CD8-positive, alpha-beta memory T cell (primary cell): ENCODE measurements around the gene PNPLA8. TPM values are rescaled to one million over a fixed set of nuclear protein-coding genes. Genes with fewer than 3 reads are reported as not detected.

Experiments used
- CTCF ChIA-PET: fragments of 350-600 bp; sonication (Branson Sonifier 250); formaldehyde crosslinking; loops from one replicate; lab custom pipeline; 2021; ENCODE audit warnings: antibody characterized with exemption; lab: Charles Lee
- POLR2A ChIA-PET: fragments of 350-600 bp; sonication (Branson Sonifier 250); formaldehyde crosslinking; loops from one replicate; lab custom pipeline; 2021; ENCODE audit warnings: antibody characterized with exemption; lab: Charles Lee
- DNase-seq, 5 donors: peaks; one replicate each; pipeline versions ENCODE4 v3.0.0 to v3.0.0-alpha.2; 2020 to 2022; ENCODE audit warnings: mixed read lengths in 1 of 5
- H3K27ac ChIP-seq: one replicate; pipeline ENCODE4 v1.7.0; 2013; ENCODE audit warnings: low read depth, mild to moderate bottlenecking, low read length, moderate library complexity
- H3K27me3 ChIP-seq: 2 replicates; pipeline ENCODE4 v1.7.0; 2013; ENCODE audit warnings: low read length, mild to moderate bottlenecking; ENCODE audit not compliant: insufficient read depth, poor library complexity, severe bottlenecking
- H3K36me3 ChIP-seq: 2 replicates; pipeline ENCODE4 v1.7.0; 2013; ENCODE audit warnings: mild to moderate bottlenecking, low read length, moderate library complexity; ENCODE audit not compliant: insufficient read depth
- H3K4me1 ChIP-seq: 2 replicates; pipeline ENCODE4 v1.7.0; 2013; ENCODE audit warnings: mild to moderate bottlenecking, low read length, moderate library complexity; ENCODE audit not compliant: insufficient read depth
- H3K4me3 ChIP-seq: 2 replicates; pipeline ENCODE4 v1.7.0; 2013; ENCODE audit warnings: mild to moderate bottlenecking, low read length
- H3K9me3 ChIP-seq: 2 replicates; pipeline ENCODE4 v1.7.0; 2013; ENCODE audit warnings: mild to moderate bottlenecking, low read length
- H3K27ac Mint-ChIP-seq, 8 donors: one replicate each; pipeline ENCODE4 v1.8.0; 2020 to 2021; ENCODE audit warnings: mixed read lengths in 8 of 8, mild to moderate bottlenecking in 6 of 8, inconsistent platforms in 3 of 8, moderate library complexity in 3 of 8
- H3K27me3 Mint-ChIP-seq, 2 donors: one replicate each; pipeline ENCODE4 v1.8.0; 2020 to 2021; ENCODE audit warnings: mixed read lengths in 2 of 2, mild to moderate bottlenecking in 1 of 2, moderate library complexity in 1 of 2
- H3K36me3 Mint-ChIP-seq, 3 donors: one replicate each; pipeline ENCODE4 v1.8.0; 2020 to 2021; ENCODE audit warnings: mixed read lengths in 3 of 3, inconsistent platforms in 1 of 3, mild to moderate bottlenecking in 1 of 3
- H3K4me1 Mint-ChIP-seq, 3 donors: one replicate each; pipeline ENCODE4 v1.8.0; 2020 to 2021; ENCODE audit warnings: mixed read lengths in 3 of 3, inconsistent platforms in 1 of 3, mild to moderate bottlenecking in 1 of 3
- H3K4me3 Mint-ChIP-seq, 7 donors: one replicate each; pipeline ENCODE4 v1.8.0; 2020 to 2021; ENCODE audit warnings: mixed read lengths in 7 of 7, mild to moderate bottlenecking in 6 of 7, moderate library complexity in 4 of 7, inconsistent platforms in 2 of 7
- H3K9me3 Mint-ChIP-seq, 5 donors: one replicate each; pipeline ENCODE4 v1.8.0; 2020 to 2022; ENCODE audit warnings: mixed read lengths in 5 of 5, mild to moderate bottlenecking in 3 of 5, moderate library complexity in 2 of 5, inconsistent platforms in 1 of 5
- polyA plus RNA-seq: library from polyadenylated mRNA; unstranded; fragments of 300-500 nt; fragmentation: Illumina TruSeq; gene quantifications from one replicate; pipeline ENCODE4 v1.2.3, GENCODE V29; 2021
- total RNA-seq, 2 experiments: library from RNA; stranded (reverse); gene quantifications; one replicate each; pipeline ENCODE4 v1.2.3, GENCODE V29; 2021

PNPLA8 gene
- total and polyA plus RNA-seq, 3 experiments from 2014 or later, result 16.3 to 29.7 (median 17.9) TPM

DNA sequence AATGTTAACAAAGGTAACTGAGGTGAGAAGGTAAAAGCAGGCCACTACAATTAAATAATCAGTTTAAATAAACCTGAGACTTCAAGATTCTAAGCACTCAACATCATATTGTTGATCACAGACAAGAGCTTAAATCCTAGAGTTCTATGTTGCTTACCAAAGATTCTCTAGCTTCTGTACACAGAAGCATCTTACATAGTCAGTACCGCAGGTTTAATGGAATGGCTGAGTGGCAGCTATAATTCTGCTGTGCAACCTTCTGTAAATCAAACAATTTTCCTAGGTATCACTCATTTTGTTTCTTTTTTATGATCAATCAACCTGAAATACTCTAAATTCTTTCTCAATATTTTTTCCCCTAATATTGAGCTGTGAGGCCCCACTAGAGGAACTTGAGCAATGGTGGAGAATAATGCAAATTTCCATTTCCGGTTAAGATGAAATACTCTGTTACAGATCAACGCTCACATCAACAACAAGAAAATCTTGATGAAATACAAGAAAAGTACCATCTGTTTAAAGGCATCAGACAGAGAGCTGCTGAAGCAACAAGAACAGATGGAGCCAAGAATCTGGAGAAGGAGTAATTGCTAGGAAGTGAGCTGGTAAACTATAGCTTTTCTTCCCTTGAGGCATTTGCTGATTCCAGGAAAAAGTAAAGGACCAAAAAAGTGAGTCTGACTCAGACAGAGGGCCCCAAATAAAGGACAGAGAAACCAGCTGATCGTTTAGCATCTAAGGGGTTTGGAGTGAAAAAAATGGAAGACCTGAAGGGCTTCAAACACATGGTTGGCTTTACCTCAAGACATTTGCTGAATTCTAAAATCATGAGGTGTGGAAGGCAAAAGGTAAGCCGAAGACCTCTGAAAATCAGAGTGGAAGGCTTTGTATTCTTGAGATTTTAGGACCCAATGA is 22.6 kb downstream of the PNPLA8 start:
- H3K4me3 ChIP-seq, result no peak overlapping the region
- no peak overlapping the region for H3K4me3 Mint-ChIP-seq
- peak overlapping the region in 4 of 8 donors; percentile 26 to 87 (median 60) for H3K27ac Mint-ChIP-seq
- H3K36me3 ChIP-seq, result no peaks in the 10 kb centered on the region
- no peaks in the 10 kb centered on the region for H3K27me3 ChIP-seq
- no peak overlapping the region for H3K27ac ChIP-seq
- H3K27me3 Mint-ChIP-seq, result no peaks in the 10 kb centered on the region
- H3K4me1 Mint-ChIP-seq, result peaks cover 6 to 7% (median 7%) of the 10 kb centered on the region in 3 donors
- ChIA-PET POLR2A (no interaction called here), CTCF (no interaction called here)
- no peaks in the 10 kb centered on the region for H3K4me1 ChIP-seq
- no peaks in the 10 kb centered on the region for H3K9me3 Mint-ChIP-seq
- no peaks in the 10 kb centered on the region for H3K9me3 ChIP-seq
- H3K36me3 Mint-ChIP-seq, result peaks cover 6 to 59% (median 12%) of the 10 kb centered on the region in 3 donors
- DNase-seq, result no peak

DNA sequence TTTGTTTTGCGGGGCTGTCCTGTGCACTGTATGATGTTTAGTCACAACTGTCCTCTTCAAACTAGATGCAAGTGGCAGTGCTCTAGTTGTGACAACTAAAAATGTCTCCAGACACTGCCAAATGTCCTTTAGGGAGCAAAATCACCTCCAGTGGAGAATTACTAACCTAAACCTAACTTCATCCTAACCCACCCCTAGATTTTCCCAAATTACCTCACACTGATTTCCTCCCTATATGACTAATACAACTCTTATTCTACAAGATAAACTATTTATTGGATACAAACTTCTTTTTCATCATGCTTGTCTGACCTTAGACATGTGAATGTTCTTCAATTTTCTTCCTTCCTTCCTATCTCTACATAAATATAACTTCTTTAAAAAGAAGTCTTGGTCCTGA is 26.4 kb downstream of the PNPLA8 start:
- POLR2A ChIA-PET, result no interaction called here
- Histone ChIP-seq H3K4me3 (no peak overlapping the region), H3K27ac (no peak overlapping the region), H3K36me3 (peaks cover 2% of the 10 kb centered on the region), H3K27me3 (no peaks in the 10 kb centered on the region), H3K9me3 (no peaks in the 10 kb centered on the region), H3K4me1 (no peaks in the 10 kb centered on the region)
- no peak overlapping the region for H3K4me3 Mint-ChIP-seq
- peak overlapping the region in 4 of 8 donors; percentile 3 to 57 (median 45) for H3K27ac Mint-ChIP-seq
- CTCF ChIA-PET, result no interaction called here
- no peak for DNase-seq
- H3K9me3 Mint-ChIP-seq, result no peaks in the 10 kb centered on the region
- H3K27me3 Mint-ChIP-seq, result no peaks in the 10 kb centered on the region
- H3K36me3 Mint-ChIP-seq, result peaks cover 12 to 67% (median 15%) of the 10 kb centered on the region in 3 donors
- peaks cover 6 to 9% (median 7%) of the 10 kb centered on the region in 3 donors for H3K4me1 Mint-ChIP-seq

DNA sequence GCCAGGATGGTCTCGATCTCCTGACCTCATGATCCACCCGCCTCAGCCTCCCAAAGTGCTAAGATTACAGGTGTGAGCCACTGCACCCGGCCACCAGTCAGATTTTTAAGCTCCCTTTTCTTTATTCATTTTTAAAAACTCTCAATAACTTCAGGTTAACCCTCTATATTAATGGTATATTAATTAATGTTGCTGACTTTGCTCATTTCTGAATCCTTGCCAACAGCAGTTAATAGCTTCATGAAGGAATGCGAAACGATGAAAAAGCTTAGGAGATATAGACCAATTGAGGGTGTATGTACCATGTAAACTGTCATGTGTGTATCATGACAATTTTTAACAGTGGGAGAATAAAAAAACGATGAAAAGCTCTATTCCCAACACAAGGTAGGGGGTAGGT is 27.5 kb downstream of the PNPLA8 start:
- H3K4me1 Mint-ChIP-seq, result peaks cover 1 to 6% (median 2%) of the 10 kb centered on the region in 3 donors
- DNase-seq, result no peak
- H3K4me1 ChIP-seq, result no peaks in the 10 kb centered on the region
- no peak overlapping the region for H3K4me3 ChIP-seq
- POLR2A ChIA-PET, result no interaction called here
- H3K27ac Mint-ChIP-seq, result no peak overlapping the region
- H3K27ac ChIP-seq, result no peak overlapping the region
- H3K27me3 ChIP-seq, result no peaks in the 10 kb centered on the region
- H3K9me3 Mint-ChIP-seq, result no peaks in the 10 kb centered on the region
- CTCF ChIA-PET, result no interaction called here
- no peak overlapping the region for H3K4me3 Mint-ChIP-seq
- H3K36me3 Mint-ChIP-seq, result peaks cover 12 to 63% (median 18%) of the 10 kb centered on the region in 3 donors
- H3K9me3 ChIP-seq, result no peaks in the 10 kb centered on the region
- H3K36me3 ChIP-seq, result peaks cover 7% of the 10 kb centered on the region
- no peaks in the 10 kb centered on the region for H3K27me3 Mint-ChIP-seq

DNA sequence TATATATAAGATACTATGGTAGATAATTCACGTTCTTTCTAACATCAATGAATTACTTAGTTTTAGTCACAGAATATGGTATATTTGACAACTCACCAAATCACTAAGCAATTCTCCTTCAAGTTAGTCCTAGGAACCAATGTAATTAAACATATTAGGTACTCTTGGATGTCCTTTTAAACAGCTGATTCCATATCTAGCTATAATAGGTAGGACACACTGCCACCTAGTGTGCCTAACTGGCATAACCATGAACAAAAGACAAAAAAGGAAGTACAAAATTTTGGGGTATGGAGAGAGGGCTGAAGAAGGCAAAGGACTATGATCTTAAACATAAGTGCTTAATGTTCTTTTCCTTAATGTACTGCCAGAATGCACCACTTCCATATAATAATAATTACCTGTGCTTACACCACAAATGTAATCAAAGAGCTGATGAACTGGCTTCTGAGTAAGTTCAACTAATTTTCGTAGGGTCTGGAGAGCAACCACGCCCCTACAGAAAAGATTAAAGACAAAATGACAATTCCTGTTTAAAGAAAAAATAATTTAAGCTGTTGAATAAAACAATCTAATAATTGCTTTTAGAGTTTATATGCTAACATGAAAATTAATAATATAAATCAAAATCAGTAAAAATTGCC is 28.7 kb downstream of the PNPLA8 start:
- Mint-ChIP-seq H3K27me3 (no peaks in the 10 kb centered on the region), H3K9me3 (no peaks in the 10 kb centered on the region), H3K36me3 (peaks cover 12 to 60% (median 19%) of the 10 kb centered on the region in 3 donors), H3K4me3 (no peak overlapping the region), H3K4me1 (peaks cover 0 to 4% (median 0%) of the 10 kb centered on the region in 3 donors), H3K27ac (peak overlapping the region in 1 of 8 donors; percentile 35)
- peak in 3 of 5 donors; percentile 15 to 59 (median 21) for DNase-seq
- Histone ChIP-seq H3K27ac (no peak overlapping the region), H3K27me3 (no peaks in the 10 kb centered on the region), H3K36me3 (peaks cover 7% of the 10 kb centered on the region), H3K9me3 (no peaks in the 10 kb centered on the region), H3K4me1 (no peaks in the 10 kb centered on the region), H3K4me3 (no peak overlapping the region)
- ChIA-PET CTCF (interaction anchor here (0.9 to 1.8 kb wide), 10 partner anchors 9 to 320 kb away, joined by 3 to 10 read pairs (median 3); no protein-coding TSS in a partner anchor), POLR2A (no interaction called here)

DNA sequence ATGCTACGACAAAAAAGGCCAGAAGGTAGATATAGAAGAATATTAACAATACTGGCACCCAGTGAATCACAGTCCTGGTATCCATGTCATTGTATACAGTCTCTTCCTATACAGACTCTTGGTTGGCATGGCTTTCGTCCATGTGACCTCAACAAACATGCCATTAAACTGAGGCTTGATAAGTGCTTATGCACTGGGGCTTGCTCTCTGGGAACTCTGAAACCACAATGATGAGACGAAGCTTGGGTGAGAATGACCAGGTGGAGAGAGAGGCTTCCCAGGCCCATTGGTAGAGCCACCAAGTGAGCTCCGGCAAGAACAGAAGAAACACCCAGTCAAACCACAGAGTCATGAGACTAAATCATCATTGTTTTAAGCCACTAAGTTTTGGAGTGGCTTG is 33.2 kb downstream of the PNPLA8 start:
- Mint-ChIP-seq H3K9me3 (no peaks in the 10 kb centered on the region), H3K27me3 (no peaks in the 10 kb centered on the region), H3K36me3 (peaks cover 15 to 62% (median 21%) of the 10 kb centered on the region in 3 donors), H3K27ac (no peak overlapping the region), H3K4me1 (peaks cover 0 to 1% (median 0%) of the 10 kb centered on the region in 3 donors), H3K4me3 (no peak overlapping the region)
- H3K4me1 ChIP-seq, result no peaks in the 10 kb centered on the region
- ChIA-PET POLR2A (no interaction called here), CTCF (no interaction called here)
- no peak overlapping the region for H3K4me3 ChIP-seq
- peaks cover 11% of the 10 kb centered on the region for H3K36me3 ChIP-seq
- no peak for DNase-seq
- no peaks in the 10 kb centered on the region for H3K9me3 ChIP-seq
- no peaks in the 10 kb centered on the region for H3K27me3 ChIP-seq
- no peak overlapping the region for H3K27ac ChIP-seq

DNA sequence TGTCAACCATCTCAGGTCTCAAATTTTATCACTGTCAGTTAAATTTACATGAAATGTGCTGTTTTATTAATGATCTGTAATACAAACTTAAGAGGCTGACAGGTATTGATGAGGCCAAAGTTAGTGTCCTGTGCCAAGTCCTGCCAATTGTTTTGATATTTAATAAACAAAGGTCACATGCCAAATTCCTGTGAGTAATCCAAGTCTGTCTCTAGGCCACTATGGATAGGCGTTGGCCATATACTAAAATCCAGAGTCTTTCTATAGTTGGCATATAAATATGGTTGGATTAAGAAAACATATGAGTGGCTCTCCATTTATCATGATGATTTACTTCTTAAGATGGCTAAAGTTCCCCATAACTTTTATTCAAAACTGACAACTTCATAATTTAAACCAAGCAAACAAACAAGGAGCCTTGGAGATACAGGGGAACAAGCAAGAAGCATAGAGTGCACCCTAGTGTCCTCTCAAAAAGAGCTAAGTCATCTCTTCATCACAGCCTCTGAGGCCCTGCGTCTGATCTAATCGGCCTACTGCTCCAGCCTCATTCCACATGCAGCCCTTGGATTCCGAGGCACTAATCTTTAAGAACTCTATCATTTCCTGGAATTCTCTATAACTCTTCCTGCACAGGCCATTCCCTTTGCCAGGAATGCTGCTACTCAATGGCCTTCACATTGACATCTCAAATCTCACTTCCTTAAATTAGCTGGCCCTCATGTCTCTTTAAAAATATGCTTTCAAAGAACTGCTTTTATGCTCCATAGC is 37.0 kb downstream of the PNPLA8 start:
- Histone ChIP-seq H3K36me3 (peaks cover 9% of the 10 kb centered on the region), H3K4me1 (no peaks in the 10 kb centered on the region), H3K9me3 (no peaks in the 10 kb centered on the region), H3K27me3 (no peaks in the 10 kb centered on the region), H3K4me3 (no peak overlapping the region), H3K27ac (no peak overlapping the region)
- Mint-ChIP-seq H3K4me1 (no peaks in the 10 kb centered on the region), H3K4me3 (no peak overlapping the region), H3K9me3 (no peaks in the 10 kb centered on the region), H3K27me3 (no peaks in the 10 kb centered on the region), H3K27ac (no peak overlapping the region), H3K36me3 (peaks cover 15 to 63% (median 15%) of the 10 kb centered on the region in 3 donors)
- ChIA-PET CTCF (no interaction called here), POLR2A (no interaction called here)
- DNase-seq, result no peak

DNA sequence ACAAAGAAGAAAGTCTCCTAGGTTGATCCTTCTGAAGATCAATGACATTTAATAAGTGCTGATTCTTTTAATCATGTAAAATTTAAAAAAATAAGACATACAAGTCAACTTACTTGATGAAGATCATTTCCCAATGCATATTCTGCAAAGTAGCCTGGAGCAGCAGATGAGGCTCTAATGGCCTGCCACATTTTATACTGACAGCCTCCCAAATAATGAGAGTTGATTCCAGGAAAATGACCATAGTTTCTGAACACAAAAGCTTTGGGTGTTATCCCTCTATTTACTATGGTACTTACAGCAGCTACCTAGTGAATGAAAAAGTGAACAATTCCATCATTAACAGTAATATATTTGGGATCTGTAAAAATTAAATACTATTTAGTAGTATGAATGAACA is 38.3 kb downstream of the PNPLA8 start:
- H3K27ac ChIP-seq, result no peak overlapping the region
- H3K27me3 ChIP-seq, result no peaks in the 10 kb centered on the region
- no peaks in the 10 kb centered on the region for H3K9me3 ChIP-seq
- Mint-ChIP-seq H3K4me1 (no peaks in the 10 kb centered on the region), H3K36me3 (peaks cover 11 to 67% (median 15%) of the 10 kb centered on the region in 3 donors), H3K27me3 (no peaks in the 10 kb centered on the region), H3K9me3 (no peaks in the 10 kb centered on the region), H3K4me3 (no peak overlapping the region), H3K27ac (no peak overlapping the region)
- ChIA-PET CTCF (interaction anchor here (0.7 kb wide), 1 partner anchor 10 kb away, joined by 3 read pairs; no protein-coding TSS in a partner anchor), POLR2A (no interaction called here)
- H3K4me1 ChIP-seq, result no peaks in the 10 kb centered on the region
- H3K4me3 ChIP-seq, result no peak overlapping the region
- DNase-seq, result no peak
- peaks cover 9% of the 10 kb centered on the region for H3K36me3 ChIP-seq
